GM21381 (cell line): ENCODE results near the gene ZNF768.
"Not testable (repeated sequence)": the region's sequence is repeated elsewhere in the genome, so short reads cannot be mapped to it uniquely, and the experiment has no call there.

Source experiments
- ATAC-seq: cut with Tn5 transposase; IDR thresholded peaks from one replicate; pipeline ENCODE4 v1.9.1; 2021; ENCODE audit warnings: mild to moderate bottlenecking, moderate library complexity; ENCODE audit not compliant: unreplicated experiment

Gene ZNF768

DNA sequence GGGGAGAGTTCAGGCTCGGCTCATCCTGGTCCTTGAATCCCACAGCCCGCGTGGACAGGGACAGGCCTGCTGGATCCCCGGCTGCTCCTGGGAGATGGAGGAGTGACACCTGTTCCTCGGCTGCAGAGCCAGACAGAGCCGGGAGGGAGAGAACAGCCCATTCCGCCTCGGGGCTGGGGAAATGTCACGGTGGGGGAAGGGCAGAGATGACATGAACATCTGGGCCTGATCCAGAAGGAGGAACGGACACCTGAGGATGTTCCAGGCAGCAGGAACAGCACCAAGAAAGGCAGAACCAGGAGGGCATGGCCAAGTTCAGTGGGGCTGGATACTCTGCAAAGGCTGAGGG, 29.7 kb upstream of the ZNF768 start:
- no peak for ATAC-seq

GRCh38 chr16:30555315-30556124, 29.2 kb upstream of the ZNF768 start:
- ATAC-seq: no peak

DNA sequence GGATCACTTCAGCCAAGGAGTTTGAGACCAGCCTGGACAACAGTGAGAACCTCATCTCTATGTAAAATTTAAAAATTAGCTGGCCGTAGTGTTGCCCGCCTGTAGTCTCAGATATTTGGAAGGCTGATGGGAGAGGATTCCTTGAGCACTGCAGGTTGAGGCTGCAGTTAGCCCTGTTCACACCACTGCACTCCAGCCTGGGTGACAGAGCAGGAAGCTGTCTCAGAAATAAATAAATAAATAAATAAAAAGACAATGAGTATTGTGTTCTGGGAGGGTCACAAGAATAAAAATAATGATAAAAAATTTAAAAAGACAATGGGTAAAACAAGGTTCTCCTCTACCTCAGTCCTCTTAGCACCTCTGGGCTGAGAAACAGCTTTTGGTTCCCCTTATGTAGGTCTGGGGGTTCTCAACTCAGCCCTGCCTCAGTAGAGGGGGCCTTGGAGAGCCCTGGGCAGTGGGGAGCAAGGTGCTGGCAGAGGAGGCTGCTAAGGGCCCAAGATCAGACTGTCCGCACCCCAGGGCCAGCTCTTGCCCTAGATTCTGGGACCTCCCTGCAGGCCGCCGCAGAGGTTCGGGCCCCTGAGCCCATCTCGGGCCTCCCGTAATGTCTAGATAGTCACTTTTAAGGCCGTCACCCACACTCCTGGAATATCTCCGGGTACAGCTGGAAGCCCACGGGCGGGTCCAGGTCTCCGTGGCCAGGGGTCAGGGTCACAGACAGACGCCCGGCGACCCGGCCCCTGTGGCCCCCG, 28.4 kb upstream of the ZNF768 start:
- ATAC-seq: no peak

- no peak for ATAC-seq
Measured at GRCh38 chr16:30553393-30553899, 27.1 kb upstream of the ZNF768 start.

- no peak for ATAC-seq
Measured at GRCh38 chr16:30552956-30553355, 26.6 kb upstream of the ZNF768 start.

GRCh38 chr16:30551781-30552180, 25.4 kb upstream of the ZNF768 start:
- no peak for ATAC-seq

- ATAC-seq: no peak
Measured at GRCh38 chr16:30548416-30549253, 22.3 kb upstream of the ZNF768 start.

DNA sequence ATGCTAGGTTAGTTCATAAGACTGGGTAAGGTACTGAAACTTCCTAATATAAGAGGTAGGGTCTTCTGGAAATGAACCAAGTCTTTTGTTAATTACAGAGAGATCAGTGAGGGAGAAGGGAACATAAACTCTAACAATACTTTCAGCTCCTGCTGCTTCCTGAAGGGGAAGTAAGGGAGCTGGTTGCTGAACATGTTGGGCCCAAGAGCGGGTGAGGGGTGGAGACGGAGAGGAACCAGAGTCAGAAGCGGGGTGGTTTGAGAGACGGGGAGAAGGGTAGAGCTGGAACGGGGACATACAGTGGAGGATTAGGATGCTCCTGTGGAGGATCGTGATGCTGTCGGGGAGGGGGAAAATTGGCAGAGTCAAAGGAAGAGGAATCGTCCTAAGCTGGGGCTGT, 19.7 kb upstream of the ZNF768 start:
- no peak for ATAC-seq

- ATAC-seq: no peak
Measured at GRCh38 chr16:30543067-30543466, 16.7 kb upstream of the ZNF768 start.

- ATAC-seq: no peak
Measured at GRCh38 chr16:30541502-30542329, 15.3 kb upstream of the ZNF768 start.

GRCh38 chr16:30540916-30541464, 14.6 kb upstream of the ZNF768 start:
- not testable (repeated sequence) for ATAC-seq

GRCh38 chr16:30539986-30540526, 13.7 kb upstream of the ZNF768 start:
- ATAC-seq: not testable (repeated sequence)

GRCh38 chr16:30539000-30539964, 12.9 kb upstream of the ZNF768 start:
- ATAC-seq: no peak

- ATAC-seq: not testable (repeated sequence)
Measured at GRCh38 chr16:30536391-30537024, 10.1 kb upstream of the ZNF768 start.

DNA sequence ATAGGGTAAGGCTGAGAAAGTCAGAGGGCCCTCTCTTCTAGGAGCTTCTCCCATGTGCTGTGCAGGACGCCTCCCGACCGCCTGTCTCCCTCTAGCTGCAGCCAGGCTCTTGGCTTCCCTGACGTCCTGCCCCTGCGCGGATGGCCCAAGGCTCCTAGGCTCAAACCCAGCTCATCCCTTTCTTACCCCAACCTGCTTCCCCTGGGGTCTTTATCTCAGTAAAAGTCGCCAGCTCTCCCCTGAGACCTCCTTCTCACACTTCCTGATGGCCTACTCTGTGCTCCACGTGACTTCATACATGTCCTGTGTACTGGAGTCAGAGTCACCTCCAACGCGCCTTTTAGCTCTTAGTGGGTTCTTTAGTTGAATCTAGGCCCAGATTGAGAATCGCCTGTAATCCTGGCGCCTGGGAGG, 9.4 kb upstream of the ZNF768 start:
- ATAC-seq: no peak

DNA sequence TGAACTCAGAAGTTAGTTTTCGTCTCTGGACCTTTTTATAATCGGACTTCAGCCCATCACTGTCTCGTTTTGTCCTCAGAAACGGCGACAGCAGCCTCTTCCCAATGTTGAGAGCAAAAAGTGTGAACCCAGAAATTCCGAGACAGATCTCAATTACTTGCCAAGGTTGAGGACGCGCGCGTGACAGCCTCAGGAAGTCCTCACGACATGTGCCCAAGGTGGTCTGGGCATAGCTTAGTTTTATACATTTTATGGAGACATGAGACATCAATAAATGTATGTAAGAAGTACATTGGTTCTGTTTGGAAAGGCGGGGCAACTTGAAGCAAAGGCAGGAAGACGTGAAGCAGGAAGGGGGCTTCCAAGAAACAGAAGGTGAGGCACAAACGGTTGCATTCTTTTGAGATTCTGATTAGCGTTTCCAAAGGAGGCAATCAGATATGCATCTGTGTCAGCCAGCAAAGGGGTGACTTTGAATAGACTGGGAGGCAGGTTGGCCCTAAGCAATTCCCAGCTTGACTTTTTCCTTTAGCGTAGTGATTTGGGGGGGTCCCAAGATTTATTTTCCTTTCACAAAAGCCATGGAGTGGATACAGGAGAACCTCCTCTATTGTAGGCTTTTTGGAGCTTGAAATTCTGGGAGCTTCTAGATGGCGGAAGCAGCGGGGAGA, 8.9 kb upstream of the ZNF768 start:
- ATAC-seq: peak; percentile 3

- ATAC-seq: peak; percentile 73
Measured at GRCh38 chr16:30534368-30535105, 8.2 kb upstream of the ZNF768 start, which contains the start of gene ZNF747. Gene ZNF747 (minus strand): TSS chr16:30534858. CDS start chr16:30534679, 179 bp downstream.
